ENCODE measurements around the gene PDSS1.

Gene PDSS1

DNA sequence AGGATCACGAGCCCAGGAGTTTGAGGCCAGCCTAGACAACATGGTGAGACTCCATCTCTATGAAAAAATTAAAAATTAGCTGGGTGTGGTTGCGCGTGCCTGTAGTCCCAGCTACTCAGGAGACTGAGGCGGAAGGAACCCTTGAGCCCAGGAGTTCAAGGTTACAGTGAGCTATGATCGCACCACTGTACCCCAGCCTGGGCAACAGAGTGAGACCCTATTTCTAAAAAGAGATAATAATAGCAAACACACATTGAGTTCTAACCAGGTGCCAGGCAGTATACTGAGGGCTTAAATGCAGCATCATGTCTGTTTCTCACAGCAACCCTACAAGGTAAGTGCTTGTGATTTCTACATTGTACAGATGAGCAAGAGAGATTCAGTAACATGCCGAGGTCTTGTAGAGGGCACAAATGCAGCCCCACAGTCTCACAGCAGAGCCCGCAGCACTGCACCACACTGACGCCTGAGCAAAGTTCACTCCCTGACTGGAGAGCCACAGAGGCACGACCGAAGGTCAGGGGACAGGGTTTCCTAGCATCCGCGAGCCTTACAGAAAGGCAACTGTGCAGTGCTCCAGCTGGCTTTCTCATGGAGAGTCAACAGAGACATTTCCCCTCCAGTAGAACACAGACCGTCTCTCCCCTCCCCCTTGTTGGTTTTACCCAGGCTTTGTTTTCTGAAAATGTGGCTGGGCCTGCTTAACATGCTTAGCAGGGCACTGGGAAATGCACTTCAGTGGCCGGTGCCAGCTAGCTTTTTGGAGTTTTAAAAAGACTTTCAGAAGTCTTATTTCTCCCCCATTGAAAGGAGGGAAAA, 36.5 kb downstream of the PDSS1 start:
- DNase-seq (ENCODE audit: low read depth), result no peak
- in situ Hi-C loops (cut with HindIII; ENCODE audit: low sequenced_read_pairs), result no loop called here
- TF ChIP-seq, protein P1, sequence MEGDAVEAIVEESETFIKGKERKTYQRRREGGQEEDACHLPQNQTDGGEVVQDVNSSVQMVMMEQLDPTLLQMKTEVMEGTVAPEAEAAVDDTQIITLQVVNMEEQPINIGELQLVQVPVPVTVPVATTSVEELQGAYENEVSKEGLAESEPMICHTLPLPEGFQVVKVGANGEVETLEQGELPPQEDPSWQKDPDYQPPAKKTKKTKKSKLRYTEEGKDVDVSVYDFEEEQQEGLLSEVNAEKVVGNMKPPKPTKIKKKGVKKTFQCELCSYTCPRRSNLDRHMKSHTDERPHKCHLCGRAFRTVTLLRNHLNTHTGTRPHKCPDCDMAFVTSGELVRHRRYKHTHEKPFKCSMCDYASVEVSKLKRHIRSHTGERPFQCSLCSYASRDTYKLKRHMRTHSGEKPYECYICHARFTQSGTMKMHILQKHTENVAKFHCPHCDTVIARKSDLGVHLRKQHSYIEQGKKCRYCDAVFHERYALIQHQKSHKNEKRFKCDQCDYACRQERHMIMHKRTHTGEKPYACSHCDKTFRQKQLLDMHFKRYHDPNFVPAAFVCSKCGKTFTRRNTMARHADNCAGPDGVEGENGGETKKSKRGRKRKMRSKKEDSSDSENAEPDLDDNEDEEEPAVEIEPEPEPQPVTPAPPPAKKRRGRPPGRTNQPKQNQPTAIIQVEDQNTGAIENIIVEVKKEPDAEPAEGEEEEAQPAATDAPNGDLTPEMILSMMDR (IDR thresholded peaks at IDR 0.05; ENCODE audit: low read depth, low read length, missing control alignments), result no peak
- no peak overlapping the region for H3K4me3 ChIP-seq (ENCODE audit: low read depth, low read length)

DNA sequence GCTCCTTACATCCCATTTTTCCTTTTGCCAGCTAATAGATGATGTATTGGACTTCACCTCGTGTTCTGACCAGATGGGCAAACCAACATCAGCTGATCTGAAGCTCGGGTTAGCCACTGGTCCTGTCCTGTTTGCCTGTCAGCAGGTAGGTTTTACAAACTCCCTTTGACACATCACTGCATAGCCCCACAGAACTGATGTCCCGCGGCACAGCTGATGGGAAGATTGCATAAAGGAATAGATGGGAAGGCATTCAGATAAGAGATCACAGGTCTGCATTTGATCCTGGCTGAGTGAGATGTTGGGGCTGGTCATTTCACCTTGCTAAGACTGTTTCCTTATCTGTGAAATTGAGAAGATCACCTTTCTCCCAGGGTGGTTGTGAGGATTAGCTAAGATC, 37.9 kb downstream of the PDSS1 start:
- DNase-seq (ENCODE audit: low read depth), result no peak
- TF ChIP-seq, protein P1 (IDR thresholded peaks at IDR 0.05; ENCODE audit: low read depth, low read length, missing control alignments), result no peak
- H3K4me3 ChIP-seq (ENCODE audit: low read depth, low read length), result no peak overlapping the region
- in situ Hi-C loops (cut with HindIII; ENCODE audit: low sequenced_read_pairs), result loop anchor here (5.0 kb wide), 1 partner anchor 37 kb away; no protein-coding TSS in a partner anchor

DNA sequence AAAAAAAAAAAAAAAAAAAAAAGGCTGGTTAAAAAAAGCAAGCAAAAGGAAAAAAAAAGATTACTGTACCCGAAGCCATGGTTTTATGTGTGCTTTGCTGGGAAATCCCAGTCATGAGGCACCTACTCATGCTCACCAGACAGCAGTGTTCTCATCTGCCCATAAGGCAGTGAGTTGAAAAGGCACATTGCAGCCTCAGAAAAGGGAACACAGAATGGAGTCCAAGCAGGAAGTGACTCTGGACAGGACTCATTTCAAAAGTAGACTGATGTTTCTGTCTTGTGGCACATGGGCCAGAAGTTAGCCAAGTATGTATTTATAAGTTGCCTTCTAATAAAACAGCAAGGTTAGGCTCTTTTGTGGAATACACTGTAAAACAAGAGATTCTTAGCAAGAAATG, 40.2 kb downstream of the PDSS1 start:
- in situ Hi-C loops (cut with HindIII; ENCODE audit: low sequenced_read_pairs), result loop anchor here (5.0 kb wide), 1 partner anchor 35 kb away; no protein-coding TSS in a partner anchor
- TF ChIP-seq, protein P1 (IDR thresholded peaks at IDR 0.05; ENCODE audit: low read depth, low read length, missing control alignments), result no peak
- no peak overlapping the region for H3K4me3 ChIP-seq (ENCODE audit: low read depth, low read length)
- DNase-seq (ENCODE audit: low read depth), result no peak

DNA sequence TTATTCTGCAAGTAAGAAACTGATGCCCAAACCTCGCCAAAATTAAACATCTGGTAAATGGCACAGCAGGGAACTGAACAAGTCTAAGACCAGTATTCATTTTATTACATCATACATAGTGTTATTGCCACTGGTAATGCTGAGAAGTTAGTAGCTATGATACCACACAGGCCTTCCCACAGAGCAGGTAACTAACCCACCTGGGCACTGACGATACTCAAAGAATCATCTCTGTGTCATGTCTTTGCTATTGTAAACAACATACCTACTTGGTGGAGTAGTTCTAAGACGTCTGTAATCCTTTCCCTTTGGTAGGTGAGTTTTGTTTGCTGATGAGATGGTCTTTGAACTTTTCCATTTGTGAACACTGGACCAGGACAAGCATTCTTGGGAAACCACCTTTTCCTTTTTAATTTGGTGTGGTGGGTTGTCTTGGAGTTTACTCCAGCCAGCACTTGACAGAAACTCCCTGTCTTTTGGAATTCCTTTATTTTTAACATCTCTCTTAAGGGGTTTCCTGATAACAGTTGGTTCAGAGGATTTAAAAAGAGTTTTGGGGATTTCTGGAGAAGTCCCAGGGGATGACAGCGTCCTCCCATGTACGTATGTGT, 40.9 kb downstream of the PDSS1 start:
- in situ Hi-C loops (cut with HindIII; ENCODE audit: low sequenced_read_pairs), result loop anchor here (5.0 kb wide), 1 partner anchor 34 kb away; no protein-coding TSS in a partner anchor
- DNase-seq (ENCODE audit: low read depth), result no peak
- no peak overlapping the region for H3K4me3 ChIP-seq (ENCODE audit: low read depth, low read length)
- TF ChIP-seq, protein P1 (IDR thresholded peaks at IDR 0.05; ENCODE audit: low read depth, low read length, missing control alignments), result no peak

DNA sequence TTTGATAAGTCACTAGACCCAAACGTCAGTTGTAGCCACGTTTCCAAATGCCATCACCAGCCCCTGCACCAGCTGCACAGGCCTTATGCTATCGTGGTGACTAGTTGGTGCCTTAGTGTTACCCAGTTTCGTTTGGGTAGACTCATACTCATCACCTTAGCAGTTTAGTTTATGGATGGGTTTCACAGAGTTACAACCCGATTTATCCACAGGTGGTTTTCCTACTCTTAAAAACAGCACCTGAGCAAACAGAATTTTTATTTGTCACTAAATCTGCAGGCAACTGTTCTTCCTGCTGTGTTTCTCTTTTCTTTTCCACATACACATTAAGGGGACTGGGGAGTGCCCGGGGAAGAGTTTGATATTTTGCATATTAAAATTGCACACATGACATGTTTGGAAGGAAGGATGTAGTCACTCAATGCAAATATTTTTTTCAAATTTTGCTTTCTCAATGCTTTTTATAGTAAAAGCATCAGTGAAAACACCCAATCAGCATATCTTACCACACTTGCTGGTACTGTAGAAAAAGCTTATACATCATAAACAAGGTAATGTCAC, 41.6 kb downstream of the PDSS1 start:
- no peak for DNase-seq (ENCODE audit: low read depth)
- in situ Hi-C loops (cut with HindIII; ENCODE audit: low sequenced_read_pairs), result loop anchor here (5.0 kb wide), 1 partner anchor 33 kb away; no protein-coding TSS in a partner anchor
- H3K4me3 ChIP-seq (ENCODE audit: low read depth, low read length), result no peak overlapping the region
- TF ChIP-seq, protein P1 (IDR thresholded peaks at IDR 0.05; ENCODE audit: low read depth, low read length, missing control alignments), result no peak

DNA sequence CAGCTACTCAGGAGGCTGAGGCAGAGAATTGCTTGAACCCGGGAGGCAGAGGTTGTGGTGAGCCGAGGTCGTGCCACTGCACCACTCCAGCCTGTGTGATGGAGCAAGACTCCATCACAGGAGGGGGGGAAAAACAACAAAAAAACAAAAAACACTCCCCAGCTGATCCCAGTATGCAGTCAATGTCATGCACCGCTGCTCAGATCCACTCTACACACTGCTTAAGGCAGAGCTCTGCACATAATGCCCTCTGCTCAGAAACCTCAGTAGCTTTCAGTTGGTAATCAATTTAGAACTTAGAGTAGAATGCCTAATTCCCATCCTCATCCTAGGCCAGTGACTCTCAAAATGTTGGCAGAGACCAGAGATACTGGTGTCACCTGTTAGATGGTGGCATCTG, 43.9 kb downstream of the PDSS1 start:
- TF ChIP-seq, protein P1 (IDR thresholded peaks at IDR 0.05; ENCODE audit: low read depth, low read length, missing control alignments), result no peak
- H3K4me3 ChIP-seq (ENCODE audit: low read depth, low read length), result no peak overlapping the region
- no peak for DNase-seq (ENCODE audit: low read depth)
- in situ Hi-C loops (cut with HindIII; ENCODE audit: low sequenced_read_pairs), result no loop called here

Measured in astrocyte of the cerebellum (primary cell).